Spleen (tissue), 11 donors: ENCODE measurements around the gene CEP112. TPM values are rescaled to one million over a fixed set of nuclear protein-coding genes. Genes with fewer than 3 reads are reported as not detected.

Experiments used
- DNase-seq: peaks from one replicate; pipeline ENCODE4 v3.0.0-alpha.2; 2020
- H3K27ac ChIP-seq, 8 donors: fragments of 200-600 bp; sonication (generic) in 7 of 8; 1 replicate in 4 of 8; 2 replicates in 4 of 8; pipeline versions ENCODE4 v1.5.0 to v1.8.0; 2016 to 2021; ENCODE audit warnings: inconsistent platforms in 4 of 8, mild to moderate bottlenecking in 4 of 8, moderate library complexity in 1 of 8
- H3K27me3 ChIP-seq, 7 donors: fragments of 200-600 bp; sonication (generic) in 6 of 7; replicated peaks in 1 of 7; 1 replicate in 4 of 7; 2 replicates in 3 of 7; pipeline versions ENCODE4 v1.5.0 to v1.8.0; 2016 to 2021; ENCODE audit warnings: inconsistent platforms in 3 of 7, mild to moderate bottlenecking in 1 of 7
- H3K36me3 ChIP-seq, 6 donors: fragments of 200-600 bp; sonication (generic) in 5 of 6; 1 replicate in 4 of 6; 2 replicates in 2 of 6; pipeline versions ENCODE4 v1.5.0 to v1.8.0; 2016 to 2021; ENCODE audit warnings: inconsistent platforms in 2 of 6
- H3K4me1 ChIP-seq, 6 donors: fragments of 200-600 bp; sonication (generic) in 5 of 6; 1 replicate in 3 of 6; 2 replicates in 3 of 6; pipeline versions ENCODE4 v1.5.0 to v1.8.0; 2016 to 2021; ENCODE audit warnings: inconsistent platforms in 3 of 6
- H3K4me3 ChIP-seq, 8 donors: fragments of 200-600 bp; sonication (generic) in 7 of 8; 1 replicate in 4 of 8; 2 replicates in 4 of 8; pipeline versions ENCODE4 v1.5.0 to v1.8.0; 2016 to 2021; ENCODE audit warnings: inconsistent platforms in 4 of 8, mild to moderate bottlenecking in 4 of 8, moderate library complexity in 2 of 8
- H3K9me3 ChIP-seq, 8 donors: fragments of 200-600 bp; sonication (generic) in 7 of 8; 1 replicate in 4 of 8; 2 replicates in 4 of 8; pipeline versions ENCODE4 v1.5.0 to v1.8.0; 2016 to 2021; ENCODE audit warnings: inconsistent platforms in 4 of 8
- POLR2A ChIP-seq, 3 donors: fragments of 450-650 bp; IDR thresholded peaks; one replicate each; pipeline ENCODE4 v1.5.1; 2017; ENCODE audit warnings: antibody characterized with exemption in 3 of 3, mild to moderate bottlenecking in 1 of 3
- POLR2AphosphoS5 ChIP-seq, 3 donors: sonication (generic); formaldehyde crosslinking; IDR thresholded peaks; one replicate each; pipeline ENCODE4 v1.5.1; 2017; ENCODE audit warnings: antibody characterized with exemption in 3 of 3
- WGBS, 5 donors: extraction: QIAGEN DNeasy Blood & Tissue Kit in 3 of 5; methylation state at CpG; one replicate each; pipeline versions ENCODE4 v1.1.5 to v1.1.7; 2013 to 2018; 5-methylcytosine and 5-hydroxymethylcytosine counted together
- intact Hi-C: fragments of 100-400 bp; cut with DNase I; formaldehyde crosslinking; loops from one replicate; pipeline ENCODE4 v1.15.0; 2023; ENCODE audit warnings: low total_unique reads
- polyA plus RNA-seq, 3 donors: library from polyadenylated mRNA; stranded (reverse); fragments of 200-250 nt; gene quantifications; one replicate each; pipeline ENCODE4 v1.2.1, GENCODE V29; 2013
- total RNA-seq, 7 donors: library from RNA; depleted of rRNA in 3 of 7; stranded (reverse); fragments of >200 nt in 3 of 7; fragmentation: NEBNext Ultra II Directional in 4 of 7; extraction: Animal tissue kit (Norgen Biotek cat#: 25700) in 4 of 7; gene quantifications; one replicate each; pipeline versions ENCODE4 v1.1.0 to v1.2.1, GENCODE V29; 2016 to 2021
- TF ChIP-seq, protein P1 (sequence below), 11 experiments: fragments of 200-600 bp in 7 of 11; fragments of 450-650 bp in 4 of 11; sonication (generic) in 4 of 11; IDR thresholded peaks in 8 of 11; conservative IDR thresholded peaks in 3 of 11; 1 replicate in 7 of 11; 2 replicates in 4 of 11; pipeline versions ENCODE4 v1.4.0 to v1.8.0; 2016 to 2021; ENCODE audit warnings: antibody characterized with exemption in 11 of 11, inconsistent platforms in 4 of 11, mild to moderate bottlenecking in 1 of 11
- donor health status: healthy with polysubstance abuse.
- donor health status: DM: no; HTN: no; CAD: no; lungs with moderate emphysema.
- donor health status: DM: no; HTN: no; CAD: no.
- donor health status: Bipolar disorder and iron deficiency.
- donor health status: healthy.
- donor health status: DM: no; HTN: no; CAD: no.
- donor health status: DM: yes; HTN: yes; CAD: no.

CEP112 gene
- total and polyA plus RNA-seq, 10 donors, result 3.1 to 31.0 (median 16.8) TPM

DNA sequence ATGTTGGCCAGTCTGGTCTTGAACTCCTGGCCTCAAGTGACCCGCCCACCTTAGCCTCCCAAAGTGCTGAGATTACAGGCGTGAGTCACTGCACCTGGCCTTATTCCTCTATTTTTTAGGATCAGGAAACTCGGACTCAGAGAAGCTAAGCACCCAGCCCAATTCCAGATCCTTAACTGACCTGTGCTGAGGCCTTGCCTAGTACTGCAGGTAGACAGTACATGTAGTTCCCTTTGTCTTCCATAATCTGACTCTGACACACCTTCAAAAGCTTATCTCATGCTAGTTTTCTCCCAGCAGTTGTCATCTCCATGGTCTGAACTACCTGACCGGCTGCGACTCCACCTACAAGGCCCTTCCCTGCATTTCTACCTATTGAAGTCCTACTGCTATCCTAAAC, 564.8 kb downstream of the CEP112 start:
- 83 to 95% (median 92%) methylated on average over 5 of the region's 5 CpGs for WGBS, 5 donors
- Histone ChIP-seq H3K27me3 (no peaks in the 10 kb centered on the region), H3K9me3 (no peaks in the 10 kb centered on the region), H3K4me3 (no peak overlapping the region), H3K36me3 (no peaks in the 10 kb centered on the region), H3K27ac (no peak overlapping the region), H3K4me1 (no peaks in the 10 kb centered on the region)
- DNase-seq, result no peak
- intact Hi-C loops, result no loop called here
- TF ChIP-seq POLR2A (IDR thresholded peaks at IDR 0.05) (no peak), POLR2AphosphoS5 (IDR thresholded peaks at IDR 0.05) (no peak)
- TF ChIP-seq, protein P1, sequence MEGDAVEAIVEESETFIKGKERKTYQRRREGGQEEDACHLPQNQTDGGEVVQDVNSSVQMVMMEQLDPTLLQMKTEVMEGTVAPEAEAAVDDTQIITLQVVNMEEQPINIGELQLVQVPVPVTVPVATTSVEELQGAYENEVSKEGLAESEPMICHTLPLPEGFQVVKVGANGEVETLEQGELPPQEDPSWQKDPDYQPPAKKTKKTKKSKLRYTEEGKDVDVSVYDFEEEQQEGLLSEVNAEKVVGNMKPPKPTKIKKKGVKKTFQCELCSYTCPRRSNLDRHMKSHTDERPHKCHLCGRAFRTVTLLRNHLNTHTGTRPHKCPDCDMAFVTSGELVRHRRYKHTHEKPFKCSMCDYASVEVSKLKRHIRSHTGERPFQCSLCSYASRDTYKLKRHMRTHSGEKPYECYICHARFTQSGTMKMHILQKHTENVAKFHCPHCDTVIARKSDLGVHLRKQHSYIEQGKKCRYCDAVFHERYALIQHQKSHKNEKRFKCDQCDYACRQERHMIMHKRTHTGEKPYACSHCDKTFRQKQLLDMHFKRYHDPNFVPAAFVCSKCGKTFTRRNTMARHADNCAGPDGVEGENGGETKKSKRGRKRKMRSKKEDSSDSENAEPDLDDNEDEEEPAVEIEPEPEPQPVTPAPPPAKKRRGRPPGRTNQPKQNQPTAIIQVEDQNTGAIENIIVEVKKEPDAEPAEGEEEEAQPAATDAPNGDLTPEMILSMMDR (IDR thresholded peaks at IDR 0.05 in 8 of 11, conservative IDR thresholded peaks at IDR 0.05 in 3 of 11), result no peak

DNA sequence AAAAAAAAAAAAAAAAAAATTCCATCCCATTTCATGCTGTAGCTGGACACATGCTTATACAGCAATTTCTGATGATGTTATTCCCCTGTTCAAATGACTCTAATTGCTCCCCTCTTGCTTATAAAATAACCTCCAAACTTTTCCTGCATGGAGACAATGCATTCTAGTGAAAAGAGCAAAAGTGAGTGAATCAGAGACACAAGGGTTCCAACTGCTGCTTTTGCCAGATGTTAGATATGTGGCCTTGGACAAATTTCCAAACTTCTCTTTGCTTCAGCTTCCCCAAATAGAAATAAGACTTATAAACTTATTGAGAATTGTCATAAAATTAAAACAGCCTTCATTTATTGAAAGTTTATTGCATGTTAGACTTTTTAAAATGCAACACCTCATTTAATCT, 565.5 kb downstream of the CEP112 start:
- DNase-seq, result no peak
- TF ChIP-seq POLR2AphosphoS5 (IDR thresholded peaks at IDR 0.05) (no peak), POLR2A (IDR thresholded peaks at IDR 0.05) (no peak)
- TF ChIP-seq, protein P1 (IDR thresholded peaks at IDR 0.05 in 8 of 11, conservative IDR thresholded peaks at IDR 0.05 in 3 of 11), result no peak

DNA sequence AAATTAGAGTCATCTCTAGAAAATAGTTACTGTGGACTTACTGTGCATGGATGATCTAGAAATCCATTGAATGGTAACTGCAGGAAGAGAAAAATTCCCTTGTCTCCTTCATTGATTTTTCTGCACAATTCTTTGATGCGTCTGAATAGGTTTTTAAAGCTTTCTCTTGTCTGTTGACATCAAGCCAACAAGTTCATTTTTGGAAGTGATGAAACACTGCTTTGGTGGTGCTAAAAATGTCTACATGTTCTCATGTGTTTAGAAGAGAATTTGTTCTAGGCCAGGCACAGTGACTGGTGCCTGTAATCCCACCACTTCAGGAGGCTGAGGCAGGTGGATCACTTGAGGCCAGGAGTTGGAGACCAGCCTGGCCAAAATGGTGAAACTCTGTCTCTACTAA, 573.4 kb downstream of the CEP112 start:
- H3K9me3 ChIP-seq, result no peaks in the 10 kb centered on the region
- 87 to 97% (median 94%) methylated on average over 1 of the region's 1 CpG for WGBS, 5 donors
- DNase-seq, result no peak
- no peaks in the 10 kb centered on the region for H3K36me3 ChIP-seq
- no peak overlapping the region for H3K27ac ChIP-seq
- H3K4me3 ChIP-seq, result no peak overlapping the region
- no peaks in the 10 kb centered on the region for H3K27me3 ChIP-seq
- intact Hi-C loops, result no loop called here
- no peaks in the 10 kb centered on the region for H3K4me1 ChIP-seq
- no peak for TF ChIP-seq POLR2A (IDR thresholded peaks at IDR 0.05)
- TF ChIP-seq, protein P1 (IDR thresholded peaks at IDR 0.05 in 8 of 11, conservative IDR thresholded peaks at IDR 0.05 in 3 of 11), result no peak
- TF ChIP-seq POLR2AphosphoS5 (IDR thresholded peaks at IDR 0.05), result no peak

More for the DNA sequence above, 565.5 kb downstream of the CEP112 start:
- Histone ChIP-seq H3K36me3 (no peaks in the 10 kb centered on the region), H3K4me3 (no peak overlapping the region), H3K4me1 (no peaks in the 10 kb centered on the region), H3K27me3 (no peaks in the 10 kb centered on the region), H3K27ac (no peak overlapping the region), H3K9me3 (no peaks in the 10 kb centered on the region)
- intact Hi-C loops, result no loop called here

DNA sequence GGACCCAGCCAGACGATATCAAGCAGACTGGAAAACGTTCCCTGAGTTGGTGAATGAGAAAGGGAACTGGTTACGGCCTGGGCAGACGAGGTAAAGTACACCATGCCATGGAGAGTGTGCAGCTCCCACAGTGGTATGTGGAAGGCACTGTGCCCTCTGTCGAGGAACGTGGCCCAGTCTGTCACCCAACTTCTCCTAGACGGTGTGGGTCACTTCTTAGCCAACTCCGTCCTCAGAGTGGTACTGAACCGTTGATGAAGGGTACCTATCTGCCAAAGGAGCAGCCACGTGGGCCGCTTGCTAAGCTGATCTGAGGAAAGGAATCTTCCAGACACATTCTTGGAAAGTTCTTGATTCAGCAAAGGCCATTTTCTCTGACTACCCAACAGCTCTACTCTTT, 574.4 kb downstream of the CEP112 start:
- no peak overlapping the region for H3K4me3 ChIP-seq
- WGBS, 5 donors, result 88 to 97% (median 92%) methylated on average over 11 of the region's 11 CpGs
- intact Hi-C loops, result no loop called here

More for the DNA sequence above, 574.4 kb downstream of the CEP112 start:
- Histone ChIP-seq H3K27ac (no peak overlapping the region), H3K9me3 (no peaks in the 10 kb centered on the region), H3K27me3 (no peaks in the 10 kb centered on the region), H3K4me1 (no peaks in the 10 kb centered on the region), H3K36me3 (no peaks in the 10 kb centered on the region)
- DNase-seq, result no peak
- TF ChIP-seq POLR2A (IDR thresholded peaks at IDR 0.05) (no peak), POLR2AphosphoS5 (IDR thresholded peaks at IDR 0.05) (no peak)
- TF ChIP-seq, protein P1 (IDR thresholded peaks at IDR 0.05 in 8 of 11, conservative IDR thresholded peaks at IDR 0.05 in 3 of 11), result no peak
